Measurements from ENCODE around the gene PNPLA6. TPM values are rescaled to one million over a fixed set of nuclear protein-coding genes. Genes with fewer than 3 reads are reported as not detected.

PNPLA6 gene
- polyA plus RNA-seq, 1 of the 3 experiments (the other 2 are of a cell fraction) = 90.5 TPM

- peaks cover 20% of the 10 kb centered on the region for H3K79me2 ChIP-seq (ENCODE audit: insufficient read depth)
- peak overlapping the region; percentile 39 for H3K9ac ChIP-seq
- peak overlapping the region; percentile 38 to 90; a peak in 3 of 4 replicates for H3K27ac ChIP-seq (ENCODE audit: low read depth in 2 of 2, low read length in 1 of 2)
- 69% methylated on average over 10 of the region's 10 CpGs for WGBS (ENCODE audit: low lambda C conversion rate)
- no peak for DNase-seq
- H3K4me2 ChIP-seq = peak overlapping the region; percentile 97
- no peaks in the 10 kb centered on the region for H3K9me3 ChIP-seq
- H3K4me1 ChIP-seq (ENCODE audit: control insufficient read depth in 1 of 2, insufficient read depth in 2 of 2, low read depth in 1 of 2, low read length in 1 of 2) = peaks cover 5 to 24% of the 10 kb centered on the region in 2 experiments; a peak in 2 of 4 replicates
- peaks cover 0 to 8% of the 10 kb centered on the region in 2 experiments for H3K36me3 ChIP-seq (replicated peaks in 1 of 2; ENCODE audit: control insufficient read depth in 1 of 2, insufficient read depth in 2 of 2, low read length in 1 of 2)
- H3K4me3 ChIP-seq (ENCODE audit: low read depth in 2 of 2, low read length in 1 of 2) = peak overlapping the region; percentile 79 to 89
- H4K20me1 ChIP-seq (ENCODE audit: insufficient read depth) = no peaks in the 10 kb centered on the region
- H3K9me2 ChIP-seq = no peaks in the 10 kb centered on the region
- H2AFZ ChIP-seq (ENCODE audit: low read depth) = peak overlapping the region; percentile 91; the same call in 1 of the 2 replicates
- H3F3A ChIP-seq (replicated peaks; ENCODE audit: insufficient read depth) = peaks cover 12% of the 10 kb centered on the region
- no peaks in the 10 kb centered on the region for H3K27me3 ChIP-seq (ENCODE audit: insufficient read depth)
- ChIA-PET POLR2A (interaction anchor here (0.6 to 3.5 kb wide), 6 partner anchors 8 to 1965 kb away, joined by 3 to 16 read pairs (median 4); no protein-coding TSS in a partner anchor), CTCF (interaction anchor here (0.7 to 3.8 kb wide), 6 partner anchors 10 to 938 kb away, joined by 3 to 25 read pairs (median 10); partner anchors contain the start of genes PEX11G and PNPLA6)
- TF ChIP-seq TCF12 (IDR thresholded peaks at IDR 0.05) = no peak
- no peak for TF ChIP-seq GATA2 (CRISPR knock-in tag; IDR thresholded peaks at IDR 0.05)
- 0 out of 2 replicates have a peak, but pooled peaks have one; percentile 10 for TF ChIP-seq JUND (IDR thresholded peaks at IDR 0.05)
- no peak for TF ChIP-seq YY1 (IDR thresholded peaks at IDR 0.05; ENCODE audit: low read depth)
Measured at GRCh38 chr19:7521551-7522071, 13.9 kb upstream of the PNPLA6 start.

GRCh38 chr19:7522072-7522922, 13.2 kb upstream of the PNPLA6 start, which contains the start of gene MCOLN1:
Gene MCOLN1, plus strand, starts transcription at chr19:7522624. Its CDS starts 127 bp downstream, at chr19:7522751.
- peak; percentile 100 for DNase-seq
- H3K4me3 ChIP-seq (ENCODE audit: low read depth in 2 of 2, low read length in 1 of 2) = peak within 1 kb of the TSS; percentile 79 to 89
- H3K4me1 ChIP-seq (ENCODE audit: control insufficient read depth in 1 of 2, insufficient read depth in 2 of 2, low read depth in 1 of 2, low read length in 1 of 2) = peaks cover 5 to 17% of the 10 kb centered on the region in 2 experiments; a peak in 2 of 4 replicates
- peak within 1 kb of the TSS; percentile 74 for H3K9ac ChIP-seq
- peaks cover 0 to 8% of the 10 kb centered on the region in 2 experiments for H3K36me3 ChIP-seq (replicated peaks in 1 of 2; ENCODE audit: control insufficient read depth in 1 of 2, insufficient read depth in 2 of 2, low read length in 1 of 2)
- H3K27ac ChIP-seq (ENCODE audit: low read depth in 2 of 2, low read length in 1 of 2) = peak within 1 kb of the TSS; percentile 38 to 90; a peak in 3 of 4 replicates
- H3K27me3 ChIP-seq (ENCODE audit: insufficient read depth) = no peaks in the 10 kb centered on the region
- H3F3A ChIP-seq (replicated peaks; ENCODE audit: insufficient read depth) = peaks cover 12% of the 10 kb centered on the region
- no peaks in the 10 kb centered on the region for H3K9me3 ChIP-seq
- H3K9me2 ChIP-seq = no peaks in the 10 kb centered on the region
- peak within 1 kb of the TSS; percentile 91 for H2AFZ ChIP-seq (ENCODE audit: low read depth)
- CTCF ChIA-PET = interaction anchor here (0.7 to 3.8 kb wide), 10 partner anchors 10 to 937 kb away, joined by 3 to 25 read pairs (median 5); partner anchors contain the start of gene PNPLA6
- H4K20me1 ChIP-seq (ENCODE audit: insufficient read depth) = no peaks in the 10 kb centered on the region
- POLR2A ChIA-PET = interaction anchor here (0.6 to 3.5 kb wide), 9 partner anchors 9 to 125 kb away, joined by 3 to 16 read pairs (median 4); partner anchors contain the start of gene PNPLA6
- peak within 1 kb of the TSS; percentile 97 for H3K4me2 ChIP-seq
- peaks cover 14% of the 10 kb centered on the region for H3K79me2 ChIP-seq (ENCODE audit: insufficient read depth)
- 2% methylated on average over 32 of the region's 65 CpGs for whole genome bisulfite sequencing (ENCODE audit: low lambda C conversion rate)
- TF ChIP-seq TAF1 (IDR thresholded peaks at IDR 0.05; ENCODE audit: borderline replicate concordance, low read depth, low read length) = peak; percentile 63; the same call in 1 of the 2 replicates
- peak; percentile 99 for TF ChIP-seq SIN3A (IDR thresholded peaks at IDR 0.05; ENCODE audit: borderline replicate concordance, low read depth, low read length)
- TF ChIP-seq FOXJ3 (CRISPR knock-in tag; IDR thresholded peaks at IDR 0.05) = no peak
- peak; percentile 77 for TF ChIP-seq NFIC (IDR thresholded peaks at IDR 0.05; ENCODE audit: borderline replicate concordance)
- TF ChIP-seq USF2 (IDR thresholded peaks at IDR 0.05; ENCODE audit: borderline replicate concordance, low read depth, low read length) = peak; percentile 100
- TF ChIP-seq ELF1 (IDR thresholded peaks at IDR 0.05) = peak; percentile 62
- TF ChIP-seq NRF1 (IDR thresholded peaks at IDR 0.05; ENCODE audit: low read depth, low read length) = peak; percentile 80
- no peak for TF ChIP-seq GATA2 (CRISPR knock-in tag; IDR thresholded peaks at IDR 0.05)
- peak; percentile 98 for TF ChIP-seq CHD2 (IDR thresholded peaks at IDR 0.05; ENCODE audit: low read length, partially characterized antibody)
- no peak for TF ChIP-seq IRF3 (IDR thresholded peaks at IDR 0.05; ENCODE audit: low read depth, low read length)
- peak; percentile 76 for TF ChIP-seq MAX (IDR thresholded peaks at IDR 0.05; ENCODE audit: low read depth)
- peak; percentile 66 for TF ChIP-seq PBX3 (IDR thresholded peaks at IDR 0.05)
- TF ChIP-seq POLR2AphosphoS5 (IDR thresholded peaks at IDR 0.05; ENCODE audit: low read depth, low read length) = peak; percentile 31; the same call in 1 of the 2 replicates
- peak; percentile 92 for TF ChIP-seq MXI1 (IDR thresholded peaks at IDR 0.05; ENCODE audit: low read depth, low read length)
- no peak for TF ChIP-seq JUND (IDR thresholded peaks at IDR 0.05)
- no peak for TF ChIP-seq ZBTB33 (IDR thresholded peaks at IDR 0.05; ENCODE audit: borderline replicate concordance, low read depth)
- TF ChIP-seq EP300 (IDR thresholded peaks at IDR 0.05; ENCODE audit: borderline replicate concordance in 1 of 2, low read depth in 1 of 2, low read length in 1 of 2) = no peak
- TF ChIP-seq TCF12 (IDR thresholded peaks at IDR 0.05) = peak; percentile 47; the same call in 1 of the 2 replicates
